SK-N-SH treated with all-trans-retinoic acid at 6 μM for 48 hours (cell line): ENCODE results near the gene CDH24.

Source experiments
- ARNTL ChIP-seq: fragments of 450-650 bp; formaldehyde crosslinking; IDR thresholded peaks from 2 replicates; pipeline ENCODE4 v1.5.0; 2020; ENCODE audit warnings: low read depth, mild to moderate bottlenecking, moderate library complexity, borderline replicate concordance
- ESRRG ChIP-seq: fragments of 250-450 bp; sonication (Bioruptor Pico); IDR thresholded peaks from 2 replicates; pipeline ENCODE4 v1.6.1; 2021; ENCODE audit warnings: mild to moderate bottlenecking
- PATZ1 ChIP-seq: fragments of 250-450 bp; sonication (Bioruptor Pico); IDR thresholded peaks from 2 replicates; pipeline ENCODE4 v1.8.0; 2020; ENCODE audit warnings: mild to moderate bottlenecking, moderate library complexity, borderline replicate concordance
- RARB ChIP-seq: fragments of 250-450 bp; sonication (Bioruptor Pico); IDR thresholded peaks from 2 replicates; pipeline ENCODE4 v1.8.0; 2021; ENCODE audit warnings: mild to moderate bottlenecking, moderate library complexity
- ZC3H10 ChIP-seq: fragments of 250-450 bp; sonication (Bioruptor Pico); IDR thresholded peaks from 2 replicates; pipeline ENCODE4 v1.5.1; 2021; ENCODE audit warnings: mild to moderate bottlenecking, moderate library complexity

DNA sequence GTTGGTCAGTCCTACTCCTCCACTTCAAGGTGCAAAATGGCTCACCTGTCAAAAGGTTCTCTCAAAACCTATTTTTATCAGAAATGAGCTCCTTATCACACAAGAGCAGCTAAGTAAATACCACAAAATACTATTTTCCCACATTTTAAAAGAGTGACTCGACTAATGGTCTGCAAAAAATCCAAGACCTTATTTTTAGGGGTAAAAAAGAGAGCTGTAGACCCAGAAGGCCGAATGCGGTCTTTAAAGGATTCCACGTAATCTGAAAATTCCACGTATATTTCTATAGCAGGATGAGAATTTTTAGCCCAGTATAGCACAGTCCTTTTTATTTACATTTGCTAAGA lies 51.2 kb downstream of the CDH24 start:
- TF ChIP-seq RARB (CRISPR knock-in tag) (no peak), PATZ1 (CRISPR knock-in tag) (no peak), ARNTL (no peak), ESRRG (no peak), ZC3H10 (no peak)
